CD1c-positive myeloid dendritic cell (primary cell): ENCODE measurements around the gene STAT4.

Experiments used
- DNase-seq: peaks from one replicate; pipeline ENCODE4 v3.0.0-alpha.2; 2016; ENCODE audit errors: extremely low spot score

Gene STAT4

GRCh38 chr2:191176305-191176704 is 25.5 kb upstream of the STAT4 start:
- DNase-seq: no peak

- DNase-seq: no peak
Observed at GRCh38 chr2:191174442-191174841, 23.6 kb upstream of the STAT4 start.

- DNase-seq: no peak
Observed at GRCh38 chr2:191173206-191173605, 22.4 kb upstream of the STAT4 start.

- DNase-seq: no peak
Observed at GRCh38 chr2:191171708-191172355, 21.0 kb upstream of the STAT4 start.

- DNase-seq: no peak
Observed at GRCh38 chr2:191171286-191171685, 20.5 kb upstream of the STAT4 start.

- DNase-seq: no peak
Observed at GRCh38 chr2:191170773-191171172, 20.0 kb upstream of the STAT4 start.

- DNase-seq: no peak
Observed at GRCh38 chr2:191170301-191170636, 19.5 kb upstream of the STAT4 start.

GRCh38 chr2:191169456-191170300 is 18.9 kb upstream of the STAT4 start:
- DNase-seq: no peak

GRCh38 chr2:191167766-191168165 is 17.0 kb upstream of the STAT4 start:
- DNase-seq: no peak

- DNase-seq: no peak
Observed at GRCh38 chr2:191166756-191167445, 16.1 kb upstream of the STAT4 start.

GRCh38 chr2:191166111-191166755 is 15.4 kb upstream of the STAT4 start:
- no peak for DNase-seq

GRCh38 chr2:191165176-191165643 is 14.4 kb upstream of the STAT4 start:
- DNase-seq: peak; percentile 63

GRCh38 chr2:191158747-191159146 is 8.0 kb upstream of the STAT4 start:
- DNase-seq: no peak

- DNase-seq: peak; percentile 53
Observed at GRCh38 chr2:191158193-191158592, 7.4 kb upstream of the STAT4 start.

- DNase-seq: peak; percentile 38
Observed at GRCh38 chr2:191155608-191156071, 4.8 kb upstream of the STAT4 start.

- DNase-seq: no peak
Observed at GRCh38 chr2:191153716-191154115, 2.9 kb upstream of the STAT4 start.

- peak; percentile 28 for DNase-seq
Observed at GRCh38 chr2:191152482-191153240, 1.9 kb upstream of the STAT4 start.

- peak; percentile 19 for DNase-seq
Observed at GRCh38 chr2:191151331-191151730, 537 bp upstream of the STAT4 start.

GRCh38 chr2:191150230-191150599 is 579 bp downstream of the STAT4 start:
- DNase-seq: peak; percentile 17

GRCh38 chr2:191149391-191149790 is 1.4 kb downstream of the STAT4 start:
- no peak for DNase-seq

GRCh38 chr2:191148791-191149190 is 2.0 kb downstream of the STAT4 start:
- no peak for DNase-seq
